ENCODE results near the gene AKAP8.
A peak's percentile ranks its signal among the peaks of the same experiment; 100 is the strongest.

AKAP8 gene

GRCh38 chr19:15402411-15403150 is 23.0 kb upstream of the AKAP8 start:
- intact Hi-C loops (cut with DNase I; ENCODE audit: low total_unique reads) = loop anchor here (10.0 kb wide), 1 partner anchor 152 kb away; no protein-coding TSS in a partner anchor

GRCh38 chr19:15401397-15401710 is 21.8 kb upstream of the AKAP8 start:
- DNase-seq = peak in 1 of 2 donors; percentile 57
- intact Hi-C loops (cut with DNase I; ENCODE audit: low total_unique reads) = loop anchor here (10.0 kb wide), 1 partner anchor 153 kb away; no protein-coding TSS in a partner anchor
- H3K4me1 ChIP-seq = peaks cover 7 to 52% (median 36%) of the 10 kb centered on the region in 4 donors
- no peak for TF ChIP-seq CTCF (IDR thresholded peaks at IDR 0.05)
- H3K36me3 ChIP-seq = peaks cover 49 to 74% (median 71%) of the 10 kb centered on the region in 3 donors
- H3K27ac ChIP-seq = no peak overlapping the region
- no peaks in the 10 kb centered on the region for H3K9me3 ChIP-seq
- no peak overlapping the region for H3K4me3 ChIP-seq
- no peaks in the 10 kb centered on the region for H3K27me3 ChIP-seq

More at GRCh38 chr19:15402411-15403150, 23.0 kb upstream of the AKAP8 start:
- Histone ChIP-seq H3K36me3 (peaks cover 37 to 62% (median 59%) of the 10 kb centered on the region in 3 donors), H3K4me3 (no peak overlapping the region), H3K27me3 (no peaks in the 10 kb centered on the region), H3K4me1 (peaks cover 7 to 60% (median 40%) of the 10 kb centered on the region in 4 donors), H3K27ac (peak overlapping the region; percentile 69 to 71), H3K9me3 (no peaks in the 10 kb centered on the region)
- DNase-seq = peak in 1 of 2 donors; percentile 54
- no peak for TF ChIP-seq CTCF (IDR thresholded peaks at IDR 0.05)

DNA sequence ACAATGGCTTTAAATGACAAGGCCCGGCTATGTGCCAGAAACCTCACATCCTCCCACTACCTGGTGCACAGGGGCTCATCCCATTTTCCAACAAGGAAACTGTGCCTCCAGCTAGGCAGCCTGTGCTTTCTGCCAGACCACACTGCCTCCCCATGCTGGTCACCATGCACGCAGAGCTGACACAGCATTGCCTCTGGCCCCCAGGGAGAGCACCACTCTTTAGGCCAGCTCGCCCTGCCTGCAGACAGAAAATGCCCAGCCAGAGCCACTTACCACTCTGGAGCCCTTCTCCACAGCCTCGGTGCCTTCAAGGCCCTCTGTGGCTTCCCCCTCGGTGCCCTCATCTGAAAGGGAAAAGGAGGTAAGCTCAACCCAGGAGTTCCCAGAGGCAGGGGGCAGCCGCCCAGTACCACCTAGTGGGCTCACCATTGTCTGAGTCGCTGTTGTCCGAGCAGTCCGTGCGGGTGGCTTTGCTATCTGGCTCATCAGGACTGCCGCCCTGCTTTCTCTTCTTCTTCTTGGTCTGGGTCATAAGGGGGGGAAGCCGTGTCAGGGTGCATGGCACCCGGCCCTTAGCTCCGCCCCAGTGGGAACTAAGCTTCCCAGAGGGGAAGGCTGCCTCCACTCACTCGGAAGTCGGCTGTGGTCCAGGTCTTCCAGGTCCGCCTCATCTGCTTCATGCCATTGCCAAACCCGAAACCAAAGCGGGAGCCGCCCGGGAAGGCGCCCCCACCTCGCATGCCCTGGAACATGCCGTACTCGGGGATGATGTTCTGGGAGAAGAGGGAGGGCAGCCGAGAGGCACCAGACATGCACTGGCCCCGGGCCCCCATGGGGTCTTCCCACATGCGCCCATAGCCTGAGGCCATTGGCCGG is 21.2 kb upstream of the AKAP8 start:
- Histone ChIP-seq H3K27me3 (no peaks in the 10 kb centered on the region), H3K9me3 (no peaks in the 10 kb centered on the region), H3K4me1 (peaks cover 7 to 46% (median 36%) of the 10 kb centered on the region in 4 donors), H3K27ac (peak overlapping the region in 1 of 2 donors; percentile 13), H3K4me3 (no peak overlapping the region), H3K36me3 (peaks cover 54 to 80% (median 76%) of the 10 kb centered on the region in 3 donors)
- intact Hi-C loops (cut with DNase I; ENCODE audit: low total_unique reads) = loop anchor here (10.0 kb wide), 1 partner anchor 154 kb away; no protein-coding TSS in a partner anchor
- no peak for TF ChIP-seq CTCF (IDR thresholded peaks at IDR 0.05)
- peak in 1 of 2 donors; percentile 55 for DNase-seq

DNA sequence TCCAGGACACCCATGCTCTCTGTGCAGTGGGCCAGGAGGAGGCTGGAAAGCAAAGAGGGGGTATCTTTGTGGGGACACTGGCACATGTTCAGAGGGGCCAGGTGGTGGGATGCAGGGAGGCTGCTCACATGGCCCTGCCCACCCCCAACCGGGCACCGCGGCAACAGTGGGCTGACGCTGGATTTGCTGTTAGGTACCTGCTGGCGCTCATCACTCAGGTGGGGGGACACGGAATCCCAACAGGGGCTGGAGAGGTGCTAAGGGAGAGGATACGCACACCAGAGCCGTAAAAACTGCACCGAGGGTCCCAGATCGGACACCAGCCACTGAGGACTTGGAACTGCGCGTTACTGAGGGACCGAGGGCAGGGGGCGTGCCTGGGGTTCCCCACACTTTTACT is 20.0 kb upstream of the AKAP8 start:
- H3K4me1 ChIP-seq = peaks cover 5 to 35% (median 29%) of the 10 kb centered on the region in 4 donors
- peak in 1 of 2 donors; percentile 51 for DNase-seq
- peaks cover 61 to 89% (median 84%) of the 10 kb centered on the region in 3 donors for H3K36me3 ChIP-seq
- no peaks in the 10 kb centered on the region for H3K9me3 ChIP-seq
- intact Hi-C loops (cut with DNase I; ENCODE audit: low total_unique reads) = loop anchor here (10.0 kb wide), 1 partner anchor 155 kb away; no protein-coding TSS in a partner anchor
- TF ChIP-seq CTCF (IDR thresholded peaks at IDR 0.05) = no peak
- H3K27ac ChIP-seq = no peak overlapping the region
- no peak overlapping the region for H3K4me3 ChIP-seq
- no peaks in the 10 kb centered on the region for H3K27me3 ChIP-seq

- peaks cover under 1 to 31% (median 25%) of the 10 kb centered on the region in 4 donors for H3K4me1 ChIP-seq
- no peaks in the 10 kb centered on the region for H3K27me3 ChIP-seq
- no peak for DNase-seq
- peaks cover 63 to 93% (median 88%) of the 10 kb centered on the region in 3 donors for H3K36me3 ChIP-seq
- TF ChIP-seq CTCF (IDR thresholded peaks at IDR 0.05) = no peak
- no peak overlapping the region for H3K4me3 ChIP-seq
- H3K9me3 ChIP-seq = no peaks in the 10 kb centered on the region
- intact Hi-C loops (cut with DNase I; ENCODE audit: low total_unique reads) = no loop called here
- no peak overlapping the region for H3K27ac ChIP-seq
Observed at GRCh38 chr19:15399234-15399515, 19.6 kb upstream of the AKAP8 start.
